Retina (tissue), 1 donor: ENCODE results near the gene LOXL3.
A peak's percentile ranks its signal among the peaks of the same experiment; 100 is the strongest.

Experiments
- DNase-seq: peaks from one replicate; pipeline ENCODE4 v3.0.0-alpha.2; 2016

LOXL3 gene

DNA sequence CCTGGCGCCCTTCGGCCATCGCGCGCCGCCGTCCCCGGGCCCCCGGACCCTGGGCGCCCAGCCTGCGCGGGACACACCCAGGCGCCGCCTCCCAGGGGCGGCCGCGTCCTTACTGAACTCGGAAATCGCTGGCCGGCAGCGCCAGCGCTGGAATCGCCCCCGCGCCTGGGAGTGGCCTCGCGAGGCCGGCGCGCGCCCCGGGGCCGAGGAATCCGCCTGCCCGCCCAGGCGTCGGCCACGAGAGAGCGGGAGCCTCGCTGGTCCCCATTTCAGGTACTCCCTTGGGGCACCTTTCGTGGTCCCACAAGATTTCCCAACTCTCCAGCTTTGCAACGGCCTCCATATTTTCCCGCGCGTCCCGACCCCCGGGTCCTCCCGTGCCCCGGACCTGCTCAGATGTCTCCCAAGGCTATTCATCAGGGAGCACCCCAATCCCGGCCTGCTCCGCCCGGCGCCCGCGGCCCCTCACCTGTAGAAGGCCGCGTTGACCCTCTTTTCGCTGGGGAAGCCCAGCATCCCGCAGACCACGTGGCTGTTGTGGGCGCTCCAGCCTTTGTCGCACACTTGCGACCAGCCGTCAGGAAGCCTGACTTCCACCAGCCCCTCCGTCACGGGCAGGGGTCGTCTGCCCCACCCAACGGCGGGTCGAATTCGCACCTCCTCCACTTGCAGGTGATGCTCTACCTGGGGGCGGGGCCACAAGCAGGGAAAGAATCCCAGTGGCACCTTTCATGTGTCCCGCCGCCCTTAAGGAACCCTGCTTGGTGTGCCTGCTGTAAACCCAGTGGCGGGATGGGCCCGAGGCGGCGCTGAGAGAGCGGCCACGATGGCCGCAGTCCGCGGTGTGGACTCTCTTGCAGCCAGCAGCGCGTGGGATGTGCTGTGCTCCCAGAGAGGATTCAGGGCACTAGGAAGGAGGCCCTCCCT, 4.6 kb downstream of the LOXL3 start:
- DNase-seq, result peak; percentile 86

DNA sequence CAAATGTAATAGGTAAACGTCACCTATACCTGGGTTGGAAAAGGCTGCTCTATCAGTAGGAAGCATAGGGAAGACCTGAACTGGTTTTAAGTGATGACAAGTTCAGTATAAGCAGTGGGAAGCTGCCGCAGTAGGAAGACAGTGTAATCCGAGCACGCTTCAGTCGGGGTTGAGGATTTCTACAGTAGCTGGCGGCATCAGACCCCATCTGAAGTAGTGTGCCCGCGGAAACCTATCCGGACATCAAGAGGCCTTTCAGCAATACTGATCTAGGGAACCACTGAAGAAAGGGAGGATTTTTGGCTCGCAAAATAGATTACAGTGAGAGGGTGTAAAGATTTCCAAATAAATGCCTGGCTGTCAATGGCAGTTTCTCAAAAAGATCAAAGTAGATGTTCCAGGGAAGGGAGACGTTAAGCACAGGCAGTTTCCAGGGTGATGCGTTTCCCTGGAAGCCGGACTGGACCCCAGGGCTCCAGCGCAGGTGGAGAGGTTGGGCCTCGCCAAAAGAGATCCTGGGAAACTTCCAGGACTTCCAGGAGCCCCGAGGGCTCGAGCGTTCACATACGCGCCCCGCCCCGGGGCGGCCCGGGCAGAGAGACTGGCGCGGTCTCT, 5.3 kb downstream of the LOXL3 start:
- DNase-seq, result peak; percentile 58

DNA sequence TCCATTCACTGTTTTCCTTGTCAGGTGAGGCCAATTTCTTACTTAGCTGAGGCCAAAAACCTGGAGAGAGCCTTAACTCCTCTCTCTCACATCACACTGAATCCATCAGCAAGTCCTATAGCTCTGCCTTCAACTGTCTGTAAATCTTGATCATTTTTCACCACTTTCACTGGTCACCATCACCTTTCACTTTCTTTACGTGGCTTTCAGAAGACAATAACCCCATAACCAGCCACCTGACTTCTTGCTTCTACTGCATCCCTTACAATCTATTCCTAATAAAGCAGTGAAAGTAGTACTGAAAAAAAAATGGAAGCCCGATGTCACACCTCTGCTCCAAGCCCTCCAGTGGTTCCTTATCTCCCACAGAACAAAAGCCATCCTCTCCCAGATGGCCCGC, 7.7 kb downstream of the LOXL3 start:
- DNase-seq, result no peak

DNA sequence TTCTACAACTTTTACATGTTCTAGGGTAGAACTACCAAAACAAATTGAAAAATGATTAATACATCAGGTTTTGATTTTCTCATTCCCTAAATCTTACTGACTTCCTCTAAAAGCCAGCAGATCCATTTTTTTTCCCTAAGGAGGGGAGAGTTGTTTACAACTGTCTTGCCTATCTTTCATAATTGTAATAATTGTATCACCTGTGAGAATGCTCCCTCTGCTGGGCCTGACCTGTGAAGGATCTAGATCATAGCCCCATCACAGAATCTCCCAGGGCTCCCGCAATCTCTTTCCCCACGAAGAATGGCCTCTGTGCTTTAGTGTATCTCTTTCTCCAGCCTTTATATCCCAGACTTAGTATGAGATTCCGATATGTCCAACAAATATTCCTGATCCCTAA, 9.1 kb downstream of the LOXL3 start:
- no peak for DNase-seq

DNA sequence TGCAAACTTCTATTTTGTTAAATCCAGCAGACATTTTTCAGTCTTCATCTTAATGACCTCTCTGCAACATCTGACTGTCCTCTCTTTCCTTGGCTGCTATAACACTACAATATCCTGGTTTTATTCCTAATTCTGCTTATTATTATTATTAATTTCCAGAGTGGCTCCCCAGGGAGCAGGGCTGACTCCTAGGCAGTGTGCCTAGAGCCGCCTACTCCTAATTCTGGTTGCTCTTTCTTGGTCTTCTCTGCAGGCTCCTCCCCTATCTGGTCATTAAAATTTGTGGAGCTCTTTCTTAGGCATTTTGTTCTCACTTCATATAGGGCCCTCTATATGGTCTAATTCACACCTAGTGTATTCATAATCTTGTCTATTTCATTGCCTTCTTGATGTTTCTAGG, 10.8 kb downstream of the LOXL3 start:
- DNase-seq, result no peak

DNA sequence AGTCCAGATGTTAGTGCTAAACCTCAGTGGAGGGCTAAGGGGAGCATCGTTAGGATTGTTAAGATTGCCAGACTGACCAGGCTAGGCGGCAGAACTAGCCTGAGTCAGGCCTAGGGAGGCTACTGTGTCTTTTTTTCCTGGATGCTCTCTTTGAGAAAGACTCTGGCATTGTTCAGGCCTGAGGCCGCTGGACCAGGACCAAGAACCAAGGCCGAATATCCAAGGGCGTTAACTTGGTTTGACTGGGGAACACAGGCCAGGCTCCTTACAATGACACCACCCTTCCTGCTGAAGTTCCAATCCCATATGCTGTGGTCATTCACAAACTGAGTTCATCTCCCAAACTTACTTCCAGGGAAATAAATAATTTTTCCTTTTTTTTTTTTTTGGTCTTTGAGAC, 13.5 kb downstream of the LOXL3 start:
- no peak for DNase-seq

DNA sequence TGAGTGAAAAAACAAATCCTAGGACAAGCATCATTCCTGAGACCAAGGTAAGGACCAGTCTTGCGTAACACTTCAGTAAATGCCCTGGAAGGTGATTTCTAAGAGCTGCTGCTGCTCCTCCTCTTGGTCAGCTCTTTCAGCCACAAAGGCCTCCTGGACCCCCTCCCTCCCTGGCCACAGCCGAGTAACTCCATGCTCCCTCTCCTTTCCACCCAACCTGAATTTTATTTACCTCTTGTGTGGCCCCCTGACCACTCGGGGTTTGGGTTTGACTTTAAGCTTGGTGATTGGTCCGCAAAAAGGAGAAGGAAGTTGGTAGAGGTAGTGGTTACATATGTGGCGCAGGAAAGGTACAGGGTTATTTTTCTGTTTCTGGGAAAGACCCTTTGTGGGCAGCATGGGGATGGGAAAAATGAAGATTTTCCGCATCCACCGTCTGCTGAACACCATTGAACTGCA, 14.8 kb downstream of the LOXL3 start:
- DNase-seq, result no peak

DNA sequence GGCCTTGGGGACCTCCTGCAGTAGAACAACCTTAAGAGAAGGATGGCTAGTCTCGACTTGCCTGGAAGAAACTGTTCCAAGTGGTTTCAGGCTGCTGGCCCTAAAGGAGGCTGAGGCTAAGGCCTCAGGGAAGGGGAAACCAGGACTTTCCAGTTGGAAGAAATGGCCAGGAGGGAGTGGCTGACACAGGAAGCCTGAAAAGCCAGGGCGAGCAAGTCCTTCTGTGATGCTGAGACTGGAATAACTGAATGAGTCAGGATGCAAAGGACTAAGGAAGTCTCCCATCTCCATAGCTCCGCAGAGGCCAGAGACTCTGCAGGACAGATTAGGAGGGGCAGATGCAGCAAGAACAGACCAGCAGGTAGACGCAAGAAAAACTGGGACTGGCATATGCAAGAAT, 16.6 kb downstream of the LOXL3 start:
- DNase-seq, result no peak

DNA sequence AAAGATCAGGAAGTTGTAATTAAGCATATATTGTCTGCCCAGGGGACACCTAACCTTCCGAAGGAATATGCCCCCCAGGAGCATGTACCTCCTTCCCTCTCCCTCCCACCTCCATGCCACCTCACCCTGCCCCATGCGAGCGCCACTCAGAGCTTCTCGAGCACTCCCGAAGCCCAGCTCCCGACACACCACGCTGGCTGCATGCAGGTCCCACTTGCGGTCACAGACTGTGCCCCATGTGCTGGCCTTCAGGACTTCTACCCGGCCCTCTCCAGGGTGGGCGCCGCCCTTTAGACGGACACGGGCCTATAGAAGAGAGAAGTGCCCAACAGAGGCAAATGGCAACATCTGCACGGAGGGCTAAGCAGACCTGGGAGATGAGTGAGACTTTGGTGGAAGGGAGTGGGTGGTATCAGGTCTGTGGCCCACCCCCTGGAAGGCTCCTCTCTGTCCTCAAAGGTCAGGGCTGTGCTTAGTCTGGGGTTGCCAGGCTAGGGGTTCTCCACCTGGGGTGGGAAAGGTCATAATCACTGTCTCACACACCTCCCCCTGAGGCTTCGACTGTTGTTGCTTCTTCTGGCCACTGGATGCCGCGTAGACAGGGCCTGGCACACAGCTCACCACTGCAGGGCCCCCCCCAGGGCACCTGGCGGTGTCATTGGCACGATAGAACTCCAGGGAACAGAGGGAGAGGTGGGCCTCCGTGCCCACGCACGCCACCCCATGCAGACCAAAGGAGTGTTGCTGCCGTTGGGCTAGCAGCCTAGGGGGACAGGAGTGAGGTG, 17.4 kb downstream of the LOXL3 start:
- no peak for DNase-seq

DNA sequence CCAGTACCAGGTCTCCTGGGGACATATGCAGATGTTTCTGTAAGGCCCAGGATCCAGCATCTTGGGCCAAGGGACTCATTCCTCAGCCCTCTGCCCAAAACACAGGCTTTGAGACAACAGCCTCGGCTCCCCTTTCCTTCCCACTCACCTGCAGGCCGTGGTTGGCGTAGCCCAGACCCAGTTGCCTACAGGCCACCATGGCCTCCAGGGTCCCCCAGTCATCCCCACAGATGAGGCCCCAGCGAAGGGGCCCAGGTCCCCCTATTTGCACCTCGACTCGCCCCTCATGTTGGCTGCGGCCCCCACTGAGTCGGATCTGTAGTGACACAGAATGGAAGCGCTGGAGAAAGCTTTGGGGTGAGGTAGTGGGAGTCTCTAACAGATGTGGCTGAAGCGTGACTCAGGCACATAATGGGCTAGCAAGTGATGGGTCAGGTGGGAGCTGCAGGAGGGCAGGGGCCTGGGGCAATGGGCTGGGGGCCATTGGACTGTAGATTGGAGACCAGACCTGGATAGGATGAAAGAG, 18.2 kb downstream of the LOXL3 start:
- no peak for DNase-seq

DNA sequence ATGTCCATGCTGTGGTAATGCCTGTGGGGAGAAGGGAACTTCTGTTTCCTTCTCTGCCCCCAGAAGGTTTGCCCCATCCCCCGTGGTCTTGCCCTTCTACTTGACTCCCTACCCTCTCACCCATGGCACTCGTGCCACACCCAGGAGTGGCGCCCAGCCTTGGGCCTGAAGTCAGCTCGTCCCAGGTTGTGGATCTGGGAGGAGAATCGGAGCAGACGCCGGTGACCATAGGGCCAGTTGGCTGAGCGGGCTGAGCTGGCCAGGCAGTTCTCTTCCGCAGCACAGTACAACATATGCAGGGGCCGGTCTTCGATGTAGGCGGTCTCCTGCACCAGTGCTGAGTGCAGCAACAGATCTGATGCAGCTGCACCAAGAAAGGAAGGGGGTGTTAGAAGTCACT, 19.3 kb downstream of the LOXL3 start:
- no peak for DNase-seq

DNA sequence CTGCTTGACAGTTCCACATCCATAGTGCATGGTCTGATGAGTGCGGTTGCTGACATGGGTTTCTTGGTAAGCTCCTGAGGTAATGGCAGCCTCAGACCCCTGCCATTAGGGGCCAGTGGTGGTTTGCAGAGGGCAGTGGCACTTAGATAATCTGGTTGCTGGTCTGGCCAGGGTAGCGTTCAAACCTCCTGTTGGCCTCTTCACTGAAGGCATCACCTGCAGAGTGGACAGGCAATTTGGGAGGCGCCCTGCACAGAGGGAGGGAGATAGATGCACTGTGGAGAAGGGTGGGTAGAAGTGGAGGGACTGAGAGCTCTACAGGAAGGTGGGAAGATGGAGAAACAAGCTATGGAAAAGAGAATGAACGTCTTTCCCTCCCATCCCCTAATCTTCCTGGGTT, 20.3 kb downstream of the LOXL3 start:
- no peak for DNase-seq

DNA sequence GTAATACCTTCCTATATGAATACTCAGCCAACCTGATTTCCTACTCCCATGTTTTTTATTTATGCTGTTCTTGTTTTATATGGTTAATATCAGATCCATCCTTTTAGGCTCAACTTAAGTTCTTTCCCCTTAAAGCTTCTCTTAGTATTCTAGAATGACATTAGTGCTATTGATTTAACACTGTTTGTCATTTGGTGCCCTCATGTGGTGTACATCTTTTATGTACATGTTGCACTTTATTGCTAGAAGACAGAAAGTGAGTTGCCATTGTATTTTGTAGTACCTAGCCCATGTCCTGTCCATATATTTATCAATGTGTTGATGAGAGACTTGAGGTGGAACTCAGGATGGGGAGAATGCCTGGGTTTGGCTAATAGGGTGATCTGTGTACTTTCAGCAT, 21.5 kb downstream of the LOXL3 start:
- DNase-seq, result no peak

DNA sequence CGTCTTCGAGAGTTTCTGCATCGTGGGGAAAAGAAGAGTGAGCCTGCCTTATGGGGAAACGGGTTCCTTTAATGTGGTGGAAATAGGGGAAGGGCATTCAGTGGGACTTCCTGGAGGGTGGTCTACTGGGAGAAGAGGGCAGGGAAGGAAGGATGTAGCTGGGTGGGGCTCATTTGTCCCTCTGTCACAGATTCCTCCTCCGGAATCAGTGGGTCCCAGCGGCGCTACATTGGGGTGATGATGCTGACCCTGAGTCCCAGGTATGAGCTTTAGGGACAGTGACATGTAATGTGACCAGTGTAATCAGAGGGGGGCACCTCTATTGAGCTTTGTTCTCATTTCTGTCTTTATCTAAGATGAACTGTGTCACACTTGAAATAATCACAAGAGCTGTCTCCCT, 22.1 kb downstream of the LOXL3 start:
- no peak for DNase-seq

DNA sequence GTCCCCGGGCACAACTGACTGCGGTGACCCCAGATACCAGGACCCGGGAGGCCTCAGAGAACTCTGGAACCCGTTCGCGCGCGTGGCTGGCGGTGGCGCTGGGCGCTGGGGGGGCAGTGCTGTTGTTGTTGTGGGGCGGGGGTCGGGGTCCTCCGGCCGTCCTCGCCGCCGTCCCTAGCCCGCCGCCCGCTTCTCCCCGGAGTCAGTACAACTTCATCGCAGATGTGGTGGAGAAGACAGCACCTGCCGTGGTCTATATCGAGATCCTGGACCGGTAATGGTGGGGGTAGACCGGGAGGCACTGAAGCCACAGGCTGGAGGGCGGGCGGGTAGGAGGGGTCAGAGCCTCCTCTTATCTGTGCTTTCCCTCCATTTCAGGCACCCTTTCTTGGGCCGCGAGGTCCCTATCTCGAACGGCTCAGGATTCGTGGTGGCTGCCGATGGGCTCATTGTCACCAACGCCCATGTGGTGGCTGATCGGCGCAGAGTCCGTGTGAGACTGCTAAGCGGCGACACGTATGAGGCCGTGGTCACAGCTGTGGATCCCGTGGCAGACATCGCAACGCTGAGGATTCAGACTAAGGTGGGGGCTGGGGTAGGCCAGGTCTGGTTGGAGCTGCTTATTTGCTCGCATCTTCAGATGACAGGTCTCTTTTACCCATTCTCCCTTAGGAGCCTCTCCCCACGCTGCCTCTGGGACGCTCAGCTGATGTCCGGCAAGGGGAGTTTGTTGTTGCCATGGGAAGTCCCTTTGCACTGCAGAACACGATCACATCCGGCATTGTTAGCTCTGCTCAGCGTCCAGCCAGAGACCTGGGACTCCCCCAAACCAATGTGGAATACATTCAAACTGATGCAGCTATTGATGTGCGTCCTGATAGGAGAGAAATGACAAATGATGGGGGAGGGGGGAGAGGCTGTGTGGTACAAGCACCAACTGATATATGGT, 23.2 kb downstream of the LOXL3 start:
- peak; percentile 70 for DNase-seq

DNA sequence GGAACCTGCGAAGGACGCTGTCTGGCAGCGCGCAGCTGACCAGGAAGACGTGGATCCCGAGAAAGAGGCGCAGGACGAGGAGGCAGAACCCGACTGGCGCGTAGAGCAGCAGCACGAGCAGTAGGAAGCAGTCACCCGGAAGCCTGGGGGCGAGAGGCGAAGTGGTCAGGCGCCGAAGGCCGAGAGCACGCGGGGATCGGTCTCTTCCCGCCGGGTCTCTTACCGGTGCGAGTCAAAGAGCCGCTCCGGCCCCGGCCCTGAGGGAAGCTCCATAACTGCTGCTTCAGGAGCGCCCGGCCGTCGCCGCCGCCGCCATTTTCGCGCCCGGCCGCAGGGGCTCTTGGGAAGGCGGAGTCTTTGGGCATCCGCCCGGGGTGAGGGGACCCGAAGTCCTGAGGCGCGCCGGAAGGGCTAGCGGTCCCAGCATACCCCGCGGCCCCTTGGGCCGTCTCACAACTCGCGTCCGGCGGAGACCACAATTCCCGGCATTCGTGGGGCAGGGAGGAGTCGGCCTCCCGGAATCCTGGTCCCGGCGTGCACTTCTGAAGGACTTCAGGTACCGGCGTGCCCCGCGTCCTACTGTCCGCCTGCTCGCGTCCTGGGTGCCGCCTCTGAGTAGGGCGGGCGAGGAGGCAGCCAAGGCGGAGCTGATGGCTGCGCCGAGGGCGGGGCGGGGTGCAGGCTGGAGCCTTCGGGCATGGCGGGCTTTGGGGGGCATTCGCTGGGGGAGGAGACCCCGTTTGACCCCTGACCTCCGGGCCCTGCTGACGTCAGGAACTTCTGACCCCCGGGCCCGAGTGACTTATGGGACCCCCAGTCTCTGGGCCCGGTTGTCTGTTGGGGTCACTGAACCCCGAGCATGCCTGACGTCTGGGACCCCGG, 24.1 kb downstream of the LOXL3 start, which contains the start of the genes AUP1 and HTRA2:
Gene AUP1, minus strand, starts transcription at position 350 of the 882 bp plus-strand sequence. Its CDS starts 77 bp downstream, at position 273.
Gene HTRA2, plus strand, starts transcription at position 577 of the 882 bp plus-strand sequence. Its CDS starts 74 bp downstream, at position 651.
- DNase-seq, result peak; percentile 97

DNA sequence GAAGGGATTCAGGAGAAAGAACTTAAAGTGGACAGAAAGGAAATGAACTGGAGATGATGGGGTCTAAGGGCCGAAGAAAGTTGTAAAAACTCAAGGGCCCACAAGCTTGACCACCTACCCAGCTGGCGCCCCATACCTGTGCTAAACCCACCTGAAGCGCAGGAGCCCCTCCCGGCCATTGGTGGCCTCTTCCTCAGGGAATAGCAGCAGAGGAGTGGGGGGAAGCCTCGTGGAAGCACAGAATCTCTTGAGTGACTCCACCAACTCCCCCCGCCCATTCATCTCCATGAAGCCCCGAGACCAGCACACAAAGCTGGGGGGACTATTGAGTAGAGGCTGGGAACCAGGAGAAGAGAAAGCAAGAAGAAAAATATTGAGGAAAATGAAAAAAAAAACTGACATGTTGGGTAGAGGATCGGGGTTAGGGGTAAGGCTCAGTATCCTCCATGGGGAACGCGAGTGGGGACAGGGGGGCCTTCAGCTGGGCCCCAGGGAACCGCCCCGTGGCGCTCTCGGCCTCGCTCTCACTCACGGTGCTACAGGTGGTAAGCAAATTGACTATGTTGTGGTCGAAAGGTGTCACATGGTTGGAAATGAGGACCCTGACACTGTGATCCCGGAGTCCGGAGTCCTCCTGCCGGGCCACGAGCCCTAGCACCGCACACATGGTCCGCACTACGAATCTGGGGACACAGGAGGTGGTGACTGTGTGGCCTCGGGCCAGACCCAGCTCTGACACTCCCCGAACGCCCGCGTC, 25.0 kb downstream of the LOXL3 start:
- no peak for DNase-seq

DNA sequence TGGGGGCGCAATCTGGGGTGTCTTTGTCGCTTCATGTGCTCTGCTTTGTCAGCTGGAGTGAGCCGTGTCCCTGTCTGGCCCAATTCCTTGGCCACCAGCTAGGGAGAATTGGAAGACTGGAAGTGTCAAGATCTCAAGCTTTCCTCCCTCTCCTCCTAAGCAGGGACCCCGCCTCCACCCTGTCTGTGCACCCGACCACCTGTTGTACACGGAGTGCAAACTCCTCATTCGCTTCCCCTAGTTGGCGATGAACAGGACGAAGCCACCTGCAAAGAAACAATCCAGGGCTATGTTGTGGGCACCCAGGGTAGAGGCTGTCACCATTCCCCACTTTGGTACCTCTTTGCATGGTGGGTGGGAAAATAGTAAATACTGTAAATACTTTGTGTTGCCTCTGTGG, 26.0 kb downstream of the LOXL3 start:
- DNase-seq, result no peak

DNA sequence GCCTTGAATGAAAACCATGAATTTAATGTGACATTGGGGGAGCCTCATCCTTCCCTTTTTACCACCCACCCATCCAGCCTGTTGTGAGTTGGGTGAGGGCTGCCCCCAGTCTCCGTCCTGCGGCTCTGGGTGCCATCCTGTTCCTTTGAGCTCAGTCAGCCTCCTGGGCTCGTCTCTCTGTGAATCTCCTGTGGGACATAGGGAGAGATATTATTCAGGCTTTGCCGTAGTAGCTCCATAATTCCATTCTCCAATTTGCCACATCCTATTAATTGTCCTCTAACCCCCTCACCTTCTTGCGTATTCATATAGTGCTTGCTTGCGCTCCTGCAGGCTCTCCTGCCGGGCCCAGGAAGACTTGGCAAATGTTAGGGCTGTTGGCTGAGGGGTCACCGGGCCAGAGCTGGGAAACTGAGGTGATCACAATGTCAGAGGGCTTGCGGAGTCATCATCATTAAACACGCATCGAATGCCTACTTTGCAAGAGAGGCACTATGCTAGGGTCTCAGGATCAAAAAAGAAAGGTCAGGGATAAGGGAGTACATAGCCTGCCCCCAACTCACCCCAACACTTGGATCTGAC, 27.0 kb downstream of the LOXL3 start:
- no peak for DNase-seq
